ENCODE data around the gene ALDH1A2. TPM values are rescaled to one million over a fixed set of nuclear protein-coding genes. Genes with fewer than 3 reads are reported as not detected.
"Not testable (repeated sequence)": the region's sequence is repeated elsewhere in the genome, so short reads cannot be mapped to it uniquely, and the experiment has no call there.

The ALDH1A2 gene
- polyA plus RNA-seq, 10 donors, result 6.2 to 29.0 (median 18.6) TPM

- peak in 1 of 3 donors; percentile 42 for DNase-seq
Observed at GRCh38 chr15:58043192-58043903, 22.2 kb downstream of the ALDH1A2 start.

GRCh38 chr15:58042006-58042405, 23.5 kb downstream of the ALDH1A2 start:
- no peak for DNase-seq

DNA sequence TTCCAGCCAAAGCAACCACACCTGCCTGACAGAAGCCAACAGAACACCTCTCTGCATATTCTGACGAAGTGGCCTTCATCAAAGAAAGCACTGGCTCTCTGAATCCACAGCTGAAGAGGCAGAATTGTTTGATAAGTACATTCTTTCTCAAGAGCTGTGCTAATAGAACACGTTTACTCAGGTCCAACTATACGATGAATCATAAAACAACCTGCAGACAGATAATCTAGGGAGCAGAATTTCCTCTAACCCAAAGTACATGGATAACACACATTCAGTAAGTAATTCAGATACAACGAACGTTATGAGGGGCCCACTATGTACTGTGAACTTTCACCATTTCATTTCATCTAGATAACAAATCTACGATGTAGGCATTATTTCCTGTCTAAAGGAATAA, 25.4 kb downstream of the ALDH1A2 start:
- DNase-seq, result no peak

DNA sequence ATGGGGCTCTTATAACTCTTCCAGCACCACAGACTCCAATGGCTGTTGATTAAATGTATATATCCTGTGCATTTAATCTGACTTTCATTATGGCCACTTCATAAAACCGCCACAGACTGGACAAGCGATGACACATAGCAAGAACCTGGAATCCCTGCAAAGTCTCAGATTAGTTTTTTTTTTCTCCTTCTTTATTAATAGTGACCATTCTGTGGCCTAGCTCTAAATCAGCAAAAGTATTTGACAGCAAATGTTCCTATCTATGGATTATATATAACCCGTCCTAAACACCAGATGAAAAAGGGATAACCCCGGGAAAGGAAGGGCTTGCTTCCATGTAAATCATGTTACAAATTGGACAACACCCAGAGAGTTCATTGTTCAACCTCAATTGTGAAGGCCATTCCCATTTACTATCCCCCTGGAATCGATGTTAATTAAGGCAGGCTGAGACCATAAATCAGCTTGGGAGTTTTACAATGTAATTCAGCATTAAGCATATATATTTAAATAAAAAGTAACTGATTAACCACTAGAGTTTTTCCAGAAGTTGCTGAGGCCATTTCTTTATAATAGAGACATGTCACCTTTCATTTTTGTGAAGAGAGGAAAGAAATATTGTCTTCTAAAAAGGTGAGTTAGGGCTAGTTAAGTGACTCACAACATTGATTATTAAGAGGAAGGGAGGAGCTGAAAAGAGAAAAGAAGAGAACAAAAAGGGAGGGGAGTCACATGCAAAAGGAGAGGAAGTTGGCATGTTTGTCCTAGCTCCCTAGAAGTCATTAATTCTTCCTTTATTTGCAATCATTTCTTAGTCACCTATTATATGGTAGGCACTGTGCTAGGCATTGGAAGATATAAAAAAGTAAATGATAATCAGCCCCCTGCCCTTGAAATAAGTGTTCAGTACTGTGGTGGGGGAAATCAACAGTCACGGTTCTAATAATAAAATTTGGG, 26.2 kb downstream of the ALDH1A2 start:
- DNase-seq, result no peak

DNA sequence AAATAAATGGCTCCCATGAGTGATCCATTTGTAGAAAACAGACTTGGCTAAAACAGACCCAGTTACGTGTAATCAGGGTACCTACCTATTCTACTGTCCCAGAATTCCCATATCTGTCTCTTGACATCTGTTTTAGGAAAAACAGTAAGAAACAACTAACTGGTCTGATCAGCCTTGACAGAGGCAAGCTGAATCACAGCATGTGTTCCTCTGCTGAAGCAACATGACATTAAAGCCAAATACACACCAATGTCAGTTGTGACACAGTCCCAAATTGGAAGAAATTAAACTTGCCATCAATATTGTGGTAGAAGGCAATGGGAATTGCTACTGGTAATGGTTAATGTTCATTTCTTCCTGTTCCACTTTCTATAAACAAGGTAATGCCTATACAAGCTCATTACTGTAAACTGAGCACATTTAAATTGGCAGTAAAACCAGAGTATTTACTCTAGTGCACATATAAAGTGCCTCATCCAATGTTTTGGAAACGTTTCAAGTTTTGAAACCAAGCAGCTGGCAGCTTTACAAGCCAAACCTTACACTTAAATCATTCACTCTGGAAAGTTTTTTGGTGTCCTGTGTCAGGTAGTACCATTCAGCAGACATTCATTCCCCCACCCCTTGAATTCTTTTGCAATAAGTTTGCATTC, 27.0 kb downstream of the ALDH1A2 start:
- peak in 1 of 3 donors; percentile 16 for DNase-seq

- no peak for DNase-seq
Observed at GRCh38 chr15:58037723-58038301, 27.7 kb downstream of the ALDH1A2 start.

- no peak for DNase-seq
Observed at GRCh38 chr15:58036579-58036978, 28.9 kb downstream of the ALDH1A2 start.

DNA sequence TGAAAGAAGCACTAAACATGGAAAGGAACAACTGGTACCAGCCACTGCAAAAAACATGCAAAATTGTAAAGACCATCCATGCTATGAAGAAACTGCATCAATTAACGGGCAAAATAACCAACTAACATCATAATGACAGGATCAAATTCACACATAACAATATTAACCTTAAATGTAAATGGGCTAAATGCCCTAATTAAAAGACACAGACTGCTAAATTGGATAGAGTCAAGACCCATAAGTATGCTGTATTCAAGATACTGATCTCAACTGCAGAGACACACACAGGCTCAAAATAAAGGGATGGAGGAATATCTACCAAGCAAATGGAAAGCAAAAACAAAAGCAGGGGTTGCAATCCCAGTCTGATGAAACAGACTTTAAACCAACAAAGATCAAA, 37.1 kb downstream of the ALDH1A2 start:
- DNase-seq, result not testable (repeated sequence)

DNA sequence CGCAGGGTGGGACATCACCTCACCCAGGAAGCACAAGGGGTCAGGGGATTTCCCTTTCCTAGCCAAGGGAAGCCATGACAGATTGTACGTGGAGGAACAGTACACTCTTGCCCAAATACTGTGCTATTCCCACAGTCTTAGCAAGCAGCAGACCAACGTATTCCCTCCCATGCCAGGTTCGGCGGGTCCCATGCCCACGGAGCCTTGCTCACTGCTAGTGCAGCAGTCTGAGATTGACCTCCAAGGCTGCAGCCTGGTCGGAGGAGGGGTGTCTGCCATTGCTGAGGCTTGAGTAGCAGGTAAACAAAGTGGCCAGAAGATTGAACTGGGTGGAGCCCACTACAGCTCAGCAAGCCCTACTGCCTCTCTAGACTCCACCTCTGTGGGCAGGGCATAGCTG, 39.0 kb downstream of the ALDH1A2 start:
- no peak for DNase-seq

DNA sequence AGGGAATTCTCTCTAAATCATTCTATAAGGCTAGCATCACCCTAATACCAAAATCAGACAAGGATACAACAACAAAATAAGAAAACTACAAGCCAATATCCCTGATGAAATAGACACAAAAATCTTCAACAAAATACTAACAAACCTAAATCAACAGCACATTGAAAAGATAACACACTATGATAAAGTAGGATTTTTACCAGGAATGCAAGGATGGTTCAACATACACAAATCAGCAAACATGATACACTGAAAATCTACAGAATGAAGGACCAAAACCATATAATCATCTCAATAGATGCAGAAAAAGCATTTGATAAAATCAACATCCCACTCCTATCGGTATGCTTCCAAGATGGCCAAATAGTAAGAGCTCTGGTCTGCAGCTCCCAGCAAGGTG, 39.5 kb downstream of the ALDH1A2 start:
- no peak for DNase-seq

- no peak for DNase-seq
Observed at GRCh38 chr15:58021332-58022230, 43.9 kb downstream of the ALDH1A2 start.

DNA sequence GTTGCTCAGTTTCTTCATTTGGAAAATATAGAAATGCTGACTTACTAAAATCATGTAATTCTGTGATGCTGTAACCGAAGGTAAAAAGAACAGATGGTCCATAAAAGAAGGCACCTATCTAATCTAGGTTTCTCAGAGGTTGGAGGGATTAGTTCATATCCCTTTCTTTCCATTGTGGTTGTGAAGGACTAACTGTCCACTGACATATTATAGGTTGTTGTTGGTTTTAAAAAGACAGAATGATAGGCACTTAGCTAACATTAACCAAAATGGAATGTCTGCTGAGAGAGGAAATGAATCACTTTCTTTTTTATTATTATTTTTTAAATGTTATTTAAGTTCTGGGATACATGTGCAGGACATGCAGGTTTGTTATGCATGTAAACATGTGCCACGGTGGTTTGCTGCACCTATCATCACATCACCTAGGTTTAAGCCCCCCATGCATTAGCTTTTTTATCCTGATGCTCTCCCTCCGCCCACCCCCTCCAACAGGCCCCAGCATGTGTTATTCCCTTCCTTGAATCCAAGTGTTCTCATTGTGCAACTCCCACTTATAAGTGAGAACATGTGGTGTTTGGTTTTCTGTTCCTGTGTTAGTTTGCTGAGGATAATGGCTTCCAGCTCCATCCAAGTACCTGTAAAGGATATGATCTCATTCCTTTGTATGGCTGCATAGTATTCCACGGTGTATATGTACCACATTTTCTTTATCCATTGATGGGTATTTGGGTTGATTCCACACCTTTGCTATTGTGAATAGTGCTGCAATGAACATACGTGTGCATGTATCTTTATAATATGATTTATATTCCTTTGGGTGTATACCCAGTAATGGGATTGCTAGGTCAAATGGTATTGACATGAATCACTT, 45.8 kb downstream of the ALDH1A2 start:
- peak in 1 of 3 donors; percentile 12 for DNase-seq

- DNase-seq, result no peak
Observed at GRCh38 chr15:58017869-58018268, 47.6 kb downstream of the ALDH1A2 start.

DNA sequence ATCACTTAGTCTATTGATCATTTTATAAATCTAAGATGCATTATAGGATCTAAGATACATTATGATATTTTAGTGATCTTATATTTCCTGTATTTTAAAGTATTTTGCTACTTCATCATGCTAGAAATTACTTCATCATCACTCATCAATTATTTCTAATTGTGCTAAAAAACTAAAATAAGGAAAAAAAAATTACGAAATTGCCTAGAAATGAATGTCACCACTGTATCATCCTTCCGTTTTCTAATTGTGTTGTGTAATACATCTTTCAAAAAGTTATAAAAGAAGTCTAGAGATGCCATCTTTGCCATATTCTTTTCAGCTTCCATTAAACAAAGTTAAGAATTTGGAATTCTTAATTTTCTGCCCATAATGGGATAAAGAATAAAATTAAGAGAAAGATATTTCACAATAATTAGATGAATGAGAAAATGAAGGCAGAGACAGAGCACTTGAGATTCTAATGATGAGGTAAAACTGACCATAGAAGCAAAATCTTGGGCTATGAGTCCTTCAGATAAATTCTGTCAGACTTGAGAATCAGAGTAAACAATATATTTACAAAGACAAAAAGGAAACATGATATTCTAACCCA, 48.8 kb downstream of the ALDH1A2 start:
- DNase-seq, result no peak

GRCh38 chr15:58015565-58015964, 49.9 kb downstream of the ALDH1A2 start:
- DNase-seq, result no peak

- no peak for DNase-seq
Observed at GRCh38 chr15:58014470-58014869, 51.0 kb downstream of the ALDH1A2 start.

DNA sequence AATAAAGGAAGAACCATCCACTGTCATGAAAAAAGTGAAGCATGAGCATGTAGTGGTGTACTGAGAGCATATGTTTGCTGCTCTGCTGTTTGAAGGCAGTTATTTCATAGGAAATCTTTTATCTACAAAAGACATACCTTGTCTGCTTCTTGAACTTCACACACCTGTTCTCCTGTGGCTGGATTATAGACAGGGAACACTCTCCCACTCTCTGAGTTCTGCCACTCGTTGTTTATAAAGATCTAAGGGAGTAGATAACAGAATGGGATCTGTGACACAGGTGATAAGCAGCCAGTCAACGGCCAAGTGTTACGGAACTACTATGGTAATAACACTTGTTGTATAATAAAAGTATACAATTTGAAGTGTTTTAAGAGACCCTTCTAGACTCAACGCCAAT, 51.5 kb downstream of the ALDH1A2 start:
- DNase-seq, result no peak

- DNase-seq, result peak; percentile 10 to 68 (median 47)
Observed at GRCh38 chr15:58010983-58011382, 54.5 kb downstream of the ALDH1A2 start.

GRCh38 chr15:58003810-58004209, 61.7 kb downstream of the ALDH1A2 start:
- DNase-seq, result no peak
